Glutamatergic neuron (in vitro differentiated cells): Measurements from ENCODE around the gene OSBPL1A. TPM values are rescaled to one million over a fixed set of nuclear protein-coding genes. Genes with fewer than 3 reads are reported as not detected.

ENCODE experiments used
- DNase-seq: peaks from one replicate; pipeline ENCODE4 v3.0.0; 2022
- H3K27ac Mint-ChIP-seq: one replicate; pipeline ENCODE4 v1.8.0; 2020; ENCODE audit warnings: mild to moderate bottlenecking, mixed read lengths, inconsistent platforms; ENCODE audit not compliant: unreplicated experiment
- H3K27me3 Mint-ChIP-seq: one replicate; pipeline ENCODE4 v1.8.0; 2020; ENCODE audit warnings: mild to moderate bottlenecking, moderate library complexity, mixed read lengths, inconsistent platforms; ENCODE audit not compliant: unreplicated experiment
- H3K36me3 Mint-ChIP-seq: one replicate; pipeline ENCODE4 v1.8.0; 2020; ENCODE audit warnings: mild to moderate bottlenecking, mixed read lengths, inconsistent platforms; ENCODE audit not compliant: unreplicated experiment
- H3K4me1 Mint-ChIP-seq: one replicate; pipeline ENCODE4 v1.8.0; 2020; ENCODE audit warnings: mild to moderate bottlenecking, low read depth, mixed read lengths, inconsistent platforms; ENCODE audit not compliant: unreplicated experiment
- H3K4me3 Mint-ChIP-seq: one replicate; pipeline ENCODE4 v1.8.0; 2020; ENCODE audit warnings: mild to moderate bottlenecking, mixed read lengths, inconsistent platforms; ENCODE audit not compliant: unreplicated experiment
- H3K9me3 Mint-ChIP-seq: one replicate; pipeline ENCODE4 v1.8.0; 2020; ENCODE audit warnings: mild to moderate bottlenecking, moderate library complexity, mixed read lengths, inconsistent platforms; ENCODE audit not compliant: unreplicated experiment
- total RNA-seq: library from RNA; stranded (reverse); fragmentation: NEBNext Ultra II Directional; extraction: Animal tissue kit (Norgen Biotek cat#: 25700); gene quantifications from one replicate; pipeline ENCODE4 v1.2.1, GENCODE V29; 2021; ENCODE audit not compliant: unreplicated experiment
- TF ChIP-seq, protein P1 (sequence below): fragments of 200-600 bp; sonication (generic); IDR thresholded peaks from one replicate; pipeline ENCODE4 v1.5.0; 2021; ENCODE audit not compliant: partially characterized antibody, unreplicated experiment

The OSBPL1A gene
- total RNA-seq, 1 donor from 2014 or later = 27.5 TPM

DNA sequence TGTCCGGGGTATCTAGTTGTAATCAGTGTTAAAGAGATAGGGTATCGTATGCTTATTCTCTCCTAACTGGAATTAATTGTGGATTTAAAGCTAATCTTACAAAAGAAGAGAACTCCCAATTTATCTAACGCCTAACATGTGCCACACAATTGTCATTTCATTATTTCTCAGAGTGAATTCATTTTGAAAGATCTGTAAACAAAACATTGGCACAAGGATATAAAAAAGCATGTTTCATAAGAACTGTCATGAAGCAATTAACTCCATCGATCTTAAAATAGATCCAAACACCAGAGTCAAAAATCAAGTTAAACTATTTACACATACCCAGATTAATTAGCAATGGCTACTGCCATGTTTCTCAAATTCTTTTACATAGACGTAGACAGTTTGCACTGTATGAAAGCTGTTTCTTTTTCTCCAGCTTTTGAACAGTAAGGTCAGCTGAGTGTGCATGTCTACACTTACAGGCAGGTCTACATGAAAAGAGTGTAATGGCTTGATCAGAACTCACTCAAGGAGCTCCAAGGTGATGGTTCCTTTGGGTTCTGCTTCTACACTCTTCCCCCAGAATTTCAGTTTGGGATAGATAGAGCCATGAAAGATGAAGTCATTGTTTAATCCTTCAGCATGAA is 220.0 kb downstream of the OSBPL1A start:
- no peak overlapping the region for H3K27ac Mint-ChIP-seq
- no peak overlapping the region for H3K4me3 Mint-ChIP-seq
- no peaks in the 10 kb centered on the region for H3K36me3 Mint-ChIP-seq
- TF ChIP-seq, protein P1, sequence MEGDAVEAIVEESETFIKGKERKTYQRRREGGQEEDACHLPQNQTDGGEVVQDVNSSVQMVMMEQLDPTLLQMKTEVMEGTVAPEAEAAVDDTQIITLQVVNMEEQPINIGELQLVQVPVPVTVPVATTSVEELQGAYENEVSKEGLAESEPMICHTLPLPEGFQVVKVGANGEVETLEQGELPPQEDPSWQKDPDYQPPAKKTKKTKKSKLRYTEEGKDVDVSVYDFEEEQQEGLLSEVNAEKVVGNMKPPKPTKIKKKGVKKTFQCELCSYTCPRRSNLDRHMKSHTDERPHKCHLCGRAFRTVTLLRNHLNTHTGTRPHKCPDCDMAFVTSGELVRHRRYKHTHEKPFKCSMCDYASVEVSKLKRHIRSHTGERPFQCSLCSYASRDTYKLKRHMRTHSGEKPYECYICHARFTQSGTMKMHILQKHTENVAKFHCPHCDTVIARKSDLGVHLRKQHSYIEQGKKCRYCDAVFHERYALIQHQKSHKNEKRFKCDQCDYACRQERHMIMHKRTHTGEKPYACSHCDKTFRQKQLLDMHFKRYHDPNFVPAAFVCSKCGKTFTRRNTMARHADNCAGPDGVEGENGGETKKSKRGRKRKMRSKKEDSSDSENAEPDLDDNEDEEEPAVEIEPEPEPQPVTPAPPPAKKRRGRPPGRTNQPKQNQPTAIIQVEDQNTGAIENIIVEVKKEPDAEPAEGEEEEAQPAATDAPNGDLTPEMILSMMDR = no peak
- H3K4me1 Mint-ChIP-seq = no peaks in the 10 kb centered on the region
- DNase-seq = no peak
- no peaks in the 10 kb centered on the region for H3K9me3 Mint-ChIP-seq
- no peaks in the 10 kb centered on the region for H3K27me3 Mint-ChIP-seq

- peak; percentile 79 for DNase-seq
- H3K27ac Mint-ChIP-seq = no peak overlapping the region
- TF ChIP-seq, protein P1 = peak; percentile 72
- no peaks in the 10 kb centered on the region for H3K9me3 Mint-ChIP-seq
- H3K4me1 Mint-ChIP-seq = no peaks in the 10 kb centered on the region
- H3K27me3 Mint-ChIP-seq = no peaks in the 10 kb centered on the region
- no peaks in the 10 kb centered on the region for H3K36me3 Mint-ChIP-seq
- H3K4me3 Mint-ChIP-seq = no peak overlapping the region
These were observed 220.8 kb downstream of the OSBPL1A start for GRCh38 chr18:24176727-24177416.

DNA sequence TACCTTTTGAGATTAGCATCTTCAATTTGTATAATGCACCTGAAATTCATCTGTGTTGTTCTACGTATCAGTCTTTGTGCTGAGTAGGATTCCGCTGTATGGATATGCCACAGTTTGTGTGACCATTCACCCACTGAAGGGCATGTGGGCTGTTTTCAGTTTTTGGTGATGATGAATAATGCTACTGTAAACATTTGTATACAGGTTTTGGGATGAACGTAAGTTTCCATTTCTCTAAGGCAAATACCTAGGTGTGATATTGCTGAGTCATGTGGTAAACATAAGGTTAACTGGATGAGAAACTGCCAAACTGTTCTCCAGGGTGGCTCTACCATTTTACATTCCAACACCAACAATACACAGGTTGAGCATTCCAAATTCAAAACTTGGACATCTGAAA is 223.6 kb downstream of the OSBPL1A start:
- Mint-ChIP-seq H3K27ac (no peak overlapping the region), H3K9me3 (no peaks in the 10 kb centered on the region), H3K27me3 (no peaks in the 10 kb centered on the region), H3K36me3 (no peaks in the 10 kb centered on the region), H3K4me1 (no peaks in the 10 kb centered on the region), H3K4me3 (no peak overlapping the region)
- TF ChIP-seq, protein P1 = no peak
- no peak for DNase-seq

DNA sequence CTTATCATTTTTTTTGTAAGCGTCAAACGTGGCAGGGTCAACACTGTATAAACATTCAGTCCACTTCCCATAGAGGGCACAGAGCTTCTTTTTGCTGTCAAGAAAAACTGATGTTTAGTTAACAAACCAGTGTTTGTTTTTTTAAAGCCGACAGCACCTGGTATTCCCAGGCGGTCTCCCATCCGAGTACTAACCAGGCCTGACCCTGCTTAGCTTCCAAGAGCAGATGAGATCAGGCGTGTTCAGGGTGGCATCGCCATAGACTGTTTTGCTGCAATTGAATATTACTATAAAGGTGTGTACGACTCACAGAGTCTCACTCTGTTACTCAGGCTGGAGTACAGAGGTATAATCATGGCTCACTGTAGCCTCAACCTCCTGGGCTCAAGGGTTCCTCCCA is 227.3 kb downstream of the OSBPL1A start:
- Mint-ChIP-seq H3K27me3 (no peaks in the 10 kb centered on the region), H3K4me1 (no peaks in the 10 kb centered on the region), H3K27ac (no peak overlapping the region), H3K4me3 (no peak overlapping the region), H3K36me3 (no peaks in the 10 kb centered on the region), H3K9me3 (no peaks in the 10 kb centered on the region)
- TF ChIP-seq, protein P1 = no peak
- no peak for DNase-seq

DNA sequence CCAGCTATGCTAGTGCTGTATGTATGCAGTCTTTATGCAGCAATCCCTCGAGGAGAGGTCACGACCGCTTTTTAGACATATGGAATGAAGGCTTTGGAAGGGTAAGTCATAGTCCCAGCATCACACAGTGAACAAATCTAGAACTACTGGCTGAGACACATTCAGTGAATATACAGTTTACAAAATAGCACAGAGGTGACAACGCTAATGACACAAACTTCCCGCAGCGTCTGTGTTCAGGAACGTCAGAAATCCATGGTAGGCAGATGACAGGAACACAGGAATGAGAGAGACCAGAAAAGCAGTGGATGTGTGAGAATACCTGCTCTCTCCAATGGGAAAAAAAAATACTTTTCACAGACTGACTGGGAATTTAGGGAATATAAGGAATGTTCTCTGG is 229.1 kb downstream of the OSBPL1A start:
- no peaks in the 10 kb centered on the region for H3K36me3 Mint-ChIP-seq
- TF ChIP-seq, protein P1 = no peak
- no peaks in the 10 kb centered on the region for H3K27me3 Mint-ChIP-seq
- no peaks in the 10 kb centered on the region for H3K4me1 Mint-ChIP-seq
- no peak for DNase-seq
- H3K4me3 Mint-ChIP-seq = no peak overlapping the region
- H3K27ac Mint-ChIP-seq = no peak overlapping the region
- no peaks in the 10 kb centered on the region for H3K9me3 Mint-ChIP-seq
